A673 (cell line): Measurements from ENCODE around the gene GPHN. TPM values are rescaled to one million over a fixed set of nuclear protein-coding genes. Genes with fewer than 3 reads are reported as not detected.

ENCODE experiments used
- BruUV-seq: library from RNA; stranded (reverse); fragments of 400-500 nt; replicated peaks from 2 replicates; lab custom pipeline; 2021; lab: Mats Ljungman, UMichigan
- CTCF ChIA-PET: fragments of 300-600 bp; sonication (Branson Sonifier 250); formaldehyde crosslinking; loops from one replicate; lab custom pipeline; 2022; ENCODE audit warnings: antibody characterized with exemption; lab: Charles Lee
- POLR2A ChIA-PET: fragments of 300-600 bp; sonication (Branson Sonifier 250); formaldehyde crosslinking; loops from one replicate; lab custom pipeline; 2022; ENCODE audit warnings: antibody characterized with exemption; ENCODE audit not compliant: low non-redundant PET; lab: Charles Lee
- DNase-seq: peaks from one replicate; pipeline ENCODE4 v3.0.0-alpha.2; 2015; ENCODE audit warnings: low spot score
- H3K27ac ChIP-seq: fragments of 200-600 bp; sonication (generic); 2 replicates; pipeline ENCODE4 v1.5.1; 2016; ENCODE audit warnings: mixed run types, low read depth, mild to moderate bottlenecking, mixed read lengths, antibody characterized with exemption, low read length; ENCODE audit not compliant: poor library complexity, severe bottlenecking
- H3K27me3 ChIP-seq: fragments of 200-600 bp; sonication (generic); replicated peaks from 2 replicates; pipeline ENCODE4 v1.6.1; 2017; ENCODE audit warnings: mixed run types, low read depth, mild to moderate bottlenecking, mixed read lengths, antibody characterized with exemption, low read length; ENCODE audit not compliant: insufficient read depth, poor library complexity
- H3K36me3 ChIP-seq: fragments of 200-600 bp; sonication (generic); 2 replicates; pipeline ENCODE4 v1.6.1; 2016; ENCODE audit warnings: mixed run types, mild to moderate bottlenecking, mixed read lengths, antibody characterized with exemption, low read length; ENCODE audit not compliant: insufficient read depth, poor library complexity, severe bottlenecking
- H3K4me1 ChIP-seq: fragments of 200-600 bp; sonication (generic); 2 replicates; pipeline ENCODE4 v1.6.1; 2017; ENCODE audit warnings: mixed run types, mild to moderate bottlenecking, mixed read lengths, antibody characterized with exemption, low read length; ENCODE audit not compliant: insufficient read depth, poor library complexity, severe bottlenecking
- H3K4me3 ChIP-seq: fragments of 200-600 bp; sonication (generic); 2 replicates; pipeline ENCODE4 v1.5.1; 2016; ENCODE audit warnings: low read depth, mixed run types, mild to moderate bottlenecking, mixed read lengths, low read length; ENCODE audit not compliant: poor library complexity, severe bottlenecking
- H3K9me3 ChIP-seq: fragments of 200-600 bp; sonication (generic); 2 replicates; pipeline ENCODE4 v1.6.1; 2016; ENCODE audit warnings: mixed run types, low read depth, mild to moderate bottlenecking, mixed read lengths, antibody characterized with exemption, low read length; ENCODE audit not compliant: poor library complexity, severe bottlenecking
- CTCF ChIP-seq: fragments of 300-800, 200-600 bp; sonication (generic); conservative IDR thresholded peaks from 2 replicates; pipeline ENCODE4 v1.5.1; 2017; ENCODE audit warnings: low read depth, mild to moderate bottlenecking, antibody characterized with exemption, low read length, moderate library complexity, mixed read lengths
- EZH2 ChIP-seq: fragments of 200-600 bp; sonication (generic); IDR thresholded peaks from 2 replicates; pipeline ENCODE4 v1.6.1; 2017; ENCODE audit warnings: borderline replicate concordance, low read depth, mild to moderate bottlenecking, mixed read lengths, antibody characterized with exemption, low read length; ENCODE audit not compliant: poor library complexity, severe bottlenecking
- intact Hi-C: fragments of 100-400 bp; cut with micrococcal nuclease; formaldehyde crosslinking; loops from one replicate; pipeline ENCODE4 v1.10.0; 2022; ENCODE audit not compliant: unreplicated experiment
- total RNA-seq: library from RNA; stranded (reverse); gene quantifications from 2 replicates; pipeline ENCODE4 v1.2.3, GENCODE V29; 2021

The GPHN gene
- total RNA-seq, 1 experiment from 2014 or later, result 30.3 TPM

- ChIA-PET CTCF (no interaction called here), POLR2A (no interaction called here)
- H3K27me3 ChIP-seq, result no peaks in the 10 kb centered on the region
- intact Hi-C loops, result no loop called here
- no peak overlapping the region for H3K27ac ChIP-seq
- H3K36me3 ChIP-seq, result no peaks in the 10 kb centered on the region
- peaks cover 4% of the 10 kb centered on the region for H3K4me1 ChIP-seq
- no peaks in the 10 kb centered on the region for H3K9me3 ChIP-seq
- BruUV-seq, result no TSS peak
- H3K4me3 ChIP-seq, result no peak overlapping the region
- TF ChIP-seq EZH2, result no peak
- TF ChIP-seq CTCF, result no peak
- DNase-seq, result no peak
Measured at GRCh38 chr14:67225523-67225922, 717.6 kb downstream of the GPHN start.

- CTCF ChIA-PET, result no interaction called here
- Histone ChIP-seq H3K36me3 (no peaks in the 10 kb centered on the region), H3K4me1 (peaks cover 4% of the 10 kb centered on the region), H3K4me3 (peak overlapping the region; percentile 28), H3K9me3 (no peaks in the 10 kb centered on the region), H3K27ac (peak overlapping the region; percentile 2), H3K27me3 (no peaks in the 10 kb centered on the region)
- BruUV-seq, result no TSS peak
- intact Hi-C loops, result no loop called here
- POLR2A ChIA-PET, result interaction anchor here (1.0 kb wide), 1 partner anchor 58 kb away, joined by 5 read pairs; no protein-coding TSS in a partner anchor
- TF ChIP-seq EZH2, result no peak
- TF ChIP-seq CTCF, result no peak
- peak; percentile 26 for DNase-seq
Measured at GRCh38 chr14:67228325-67228984, 720.5 kb downstream of the GPHN start.

Other genes starting within 250 kb of the GPHN start
- not detected in 2 replicates for gene CCDC196, start 21.8 kb upstream of the GPHN start, total RNA-seq